IPS-18c (cell line): Measurements from ENCODE around the gene HRNR.
A peak's percentile ranks its signal among the peaks of the same experiment; 100 is the strongest.
"Not testable (repeated sequence)": the region's sequence is repeated elsewhere in the genome, so short reads cannot be mapped to it uniquely, and the experiment has no call there.

ENCODE experiments used
- H3K4me3 ChIP-seq: 2 replicates; pipeline ENCODE4 v1.7.0; 2013; ENCODE audit warnings: low read depth, mild to moderate bottlenecking, low read length, moderate library complexity; ENCODE audit not compliant: insufficient read depth
- H3K9me3 ChIP-seq: one replicate; pipeline ENCODE4 v1.6.1; 2013; ENCODE audit warnings: mild to moderate bottlenecking, low read length, moderate library complexity; ENCODE audit not compliant: control insufficient read depth, insufficient read depth

The HRNR gene

DNA sequence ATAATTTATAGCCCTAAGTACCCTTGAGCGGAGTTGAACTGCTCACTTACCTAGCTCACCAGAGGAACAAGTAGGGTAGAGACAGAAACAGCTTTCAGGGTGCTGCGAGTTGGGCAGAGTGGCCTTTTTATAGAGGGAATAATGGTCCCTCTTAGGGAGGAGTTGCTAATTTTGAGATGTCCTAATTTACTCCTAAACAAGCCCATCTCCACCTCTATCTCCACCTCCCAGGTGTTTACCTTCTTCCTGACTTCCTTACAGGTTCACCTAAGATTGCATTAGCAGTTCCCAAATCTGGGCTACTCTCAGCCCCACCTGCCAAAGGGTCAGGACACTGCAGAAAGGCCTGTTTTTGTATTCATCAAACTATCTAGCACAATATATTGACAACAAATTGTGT is at the start of gene HRNR:
TSS of gene HRNR (minus strand) at position 101 of the 400 bp plus-strand sequence. CDS start 940 bp downstream, outside the sequence.
- Histone ChIP-seq H3K9me3 (peaks cover 15% of the 10 kb centered on the region), H3K4me3 (no peak within 1 kb of the TSS)

DNA sequence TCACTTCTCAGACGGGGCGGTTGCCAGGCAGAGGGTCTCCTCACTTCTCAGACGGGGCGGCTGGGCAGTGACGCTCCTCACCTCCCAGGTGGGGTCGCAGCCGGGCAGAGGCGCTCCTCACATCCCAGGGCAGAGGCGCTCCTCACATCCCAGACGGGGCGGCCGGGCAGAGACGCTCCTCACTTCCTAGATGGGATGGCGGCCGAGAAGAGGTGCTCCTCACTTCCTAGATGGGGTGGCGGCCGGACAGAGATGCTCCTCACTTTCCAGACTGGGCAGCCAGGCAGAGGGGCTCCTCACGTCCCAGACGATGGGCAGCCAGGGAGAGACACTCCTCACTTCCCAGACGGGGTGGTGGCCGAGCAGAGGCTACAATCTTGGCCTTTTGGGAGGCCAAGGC is 32.4 kb upstream of the HRNR start:
- H3K4me3 ChIP-seq: not testable (repeated sequence)
- H3K9me3 ChIP-seq: peaks cover 20% of the 10 kb centered on the region

DNA sequence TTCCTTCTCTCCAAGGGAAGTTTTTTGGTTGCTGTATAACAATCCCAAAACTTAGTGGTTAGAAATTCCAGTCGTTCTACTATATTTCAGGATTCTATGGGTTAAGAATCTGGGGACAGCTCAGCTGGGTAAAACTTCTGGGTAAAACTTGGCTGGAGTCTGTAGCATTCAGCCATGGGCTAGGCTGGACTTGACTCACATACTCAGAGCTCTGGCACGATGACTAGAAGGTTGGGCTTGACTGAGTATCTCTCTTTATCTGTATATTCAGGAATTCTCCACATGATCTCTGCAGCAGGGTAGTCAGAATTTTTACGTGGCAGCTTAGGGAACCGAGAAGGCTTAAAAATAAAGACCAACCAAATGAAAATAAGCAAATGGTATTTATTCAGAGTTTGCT is 28.2 kb upstream of the HRNR start:
- Histone ChIP-seq H3K9me3 (peaks cover 18% of the 10 kb centered on the region), H3K4me3 (no peak overlapping the region)

DNA sequence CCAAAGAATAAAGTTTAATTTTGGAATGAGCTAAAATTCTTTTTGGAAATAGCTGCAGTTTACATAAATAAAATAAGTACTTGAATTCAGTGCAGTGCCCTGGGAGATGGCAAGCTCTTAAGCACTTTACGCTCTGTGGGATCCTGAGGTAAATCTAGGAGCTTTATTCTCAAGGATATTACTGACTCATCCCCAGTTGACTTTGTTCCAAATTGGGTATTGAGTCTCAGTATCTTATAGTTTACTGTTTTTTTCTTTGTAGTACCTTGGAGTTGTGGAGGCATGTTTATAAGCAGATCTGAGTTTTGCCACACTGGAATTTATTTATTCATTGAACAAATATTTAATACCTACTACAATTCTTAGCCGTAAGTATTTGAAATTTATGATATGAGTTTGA is 27.4 kb upstream of the HRNR start:
- peaks cover 18% of the 10 kb centered on the region for H3K9me3 ChIP-seq

DNA sequence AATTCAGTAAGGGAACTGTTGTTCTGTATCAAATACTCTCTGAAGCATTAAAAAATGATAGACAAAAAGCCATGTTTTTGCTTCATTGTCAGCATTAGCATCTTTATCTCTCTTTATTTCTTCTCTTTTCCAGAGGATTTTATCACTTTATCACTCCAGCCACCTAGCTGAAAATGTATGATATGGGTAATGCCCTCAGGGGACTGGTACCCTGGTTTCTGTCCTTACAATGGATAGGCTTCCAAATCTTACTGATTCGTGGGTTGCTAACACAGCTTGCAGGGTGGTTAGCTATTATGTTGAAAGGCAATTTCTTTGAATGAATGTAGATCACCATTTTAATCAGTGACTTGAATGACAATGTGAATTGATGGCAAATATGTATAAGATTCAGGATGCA is 23.3 kb upstream of the HRNR start:
- peaks cover 14% of the 10 kb centered on the region for H3K9me3 ChIP-seq
- no peak overlapping the region for H3K4me3 ChIP-seq

More for the DNA sequence above, 27.4 kb upstream of the HRNR start:
- H3K4me3 ChIP-seq: no peak overlapping the region

DNA sequence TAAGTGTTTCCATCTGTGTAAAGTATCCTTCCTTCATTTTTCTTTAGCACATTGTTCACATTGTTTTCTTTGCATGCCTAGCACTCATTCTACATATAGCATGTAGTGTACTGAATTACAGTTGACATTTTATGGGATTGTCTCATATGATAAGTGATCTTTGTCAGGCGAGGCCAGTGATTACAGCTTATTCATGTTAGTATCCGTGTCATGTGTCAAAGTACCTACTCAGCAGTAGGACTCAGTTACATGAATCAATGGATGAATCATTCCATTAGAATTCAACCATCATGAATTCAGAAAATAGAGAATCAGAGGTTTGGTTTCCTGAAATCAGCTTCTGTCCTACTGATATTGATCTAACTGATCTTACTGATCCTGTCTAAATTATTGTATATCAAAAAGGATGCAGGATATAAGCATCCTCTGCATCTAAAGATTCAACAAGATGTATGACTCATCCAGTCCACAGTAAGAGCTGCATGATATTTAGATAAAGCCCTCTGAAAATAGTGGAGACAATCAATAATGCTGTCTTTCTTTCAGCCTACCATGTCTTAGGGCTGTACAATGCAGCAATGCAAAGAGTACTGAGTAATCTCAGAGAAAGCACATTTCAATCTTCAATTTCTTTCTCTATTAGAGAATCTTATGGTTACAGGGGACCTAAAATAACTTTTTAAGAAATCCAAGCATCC is 20.7 kb upstream of the HRNR start:
- H3K4me3 ChIP-seq: no peak overlapping the region
- H3K9me3 ChIP-seq: peaks cover 16% of the 10 kb centered on the region

DNA sequence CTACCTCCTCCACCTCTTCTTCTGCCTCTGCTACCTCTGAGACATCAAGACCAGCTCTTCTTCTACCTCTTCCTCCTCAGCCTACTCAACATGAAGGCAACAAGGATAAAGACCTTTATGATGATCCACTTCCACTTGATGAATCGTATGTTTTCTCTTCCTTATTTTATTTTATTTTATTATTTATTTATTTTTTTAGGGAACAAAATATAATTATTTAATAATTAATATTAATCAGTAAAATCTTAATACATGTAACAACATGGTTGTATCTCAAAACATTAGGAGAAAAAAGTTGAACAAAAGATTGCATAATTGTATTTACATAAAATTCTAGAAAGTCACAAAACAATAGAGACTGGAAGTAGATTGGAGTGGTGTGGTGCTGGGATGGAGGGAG is 13.1 kb upstream of the HRNR start:
- Histone ChIP-seq H3K9me3 (peaks cover 3% of the 10 kb centered on the region), H3K4me3 (no peak overlapping the region)

DNA sequence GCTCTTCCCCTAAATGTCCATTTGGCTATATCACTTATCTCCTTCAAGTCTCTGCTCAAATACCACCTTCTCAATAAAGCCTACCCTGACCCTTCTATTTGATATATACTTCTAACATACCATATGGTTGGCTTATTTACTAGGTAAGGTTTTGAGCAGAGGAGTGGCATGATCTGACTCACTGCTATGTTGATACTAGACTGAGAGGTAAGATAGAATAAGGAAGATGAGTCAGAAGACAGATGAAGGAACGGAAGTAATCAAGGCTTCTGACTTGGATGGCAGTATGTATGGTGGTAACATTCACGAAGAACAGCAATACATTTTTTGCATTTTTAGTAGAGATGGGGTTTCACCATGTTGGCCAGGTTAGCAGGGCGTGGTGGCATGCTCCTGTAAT is 4.8 kb upstream of the HRNR start:
- Histone ChIP-seq H3K4me3 (no peak overlapping the region), H3K9me3 (peaks cover 5% of the 10 kb centered on the region)

DNA sequence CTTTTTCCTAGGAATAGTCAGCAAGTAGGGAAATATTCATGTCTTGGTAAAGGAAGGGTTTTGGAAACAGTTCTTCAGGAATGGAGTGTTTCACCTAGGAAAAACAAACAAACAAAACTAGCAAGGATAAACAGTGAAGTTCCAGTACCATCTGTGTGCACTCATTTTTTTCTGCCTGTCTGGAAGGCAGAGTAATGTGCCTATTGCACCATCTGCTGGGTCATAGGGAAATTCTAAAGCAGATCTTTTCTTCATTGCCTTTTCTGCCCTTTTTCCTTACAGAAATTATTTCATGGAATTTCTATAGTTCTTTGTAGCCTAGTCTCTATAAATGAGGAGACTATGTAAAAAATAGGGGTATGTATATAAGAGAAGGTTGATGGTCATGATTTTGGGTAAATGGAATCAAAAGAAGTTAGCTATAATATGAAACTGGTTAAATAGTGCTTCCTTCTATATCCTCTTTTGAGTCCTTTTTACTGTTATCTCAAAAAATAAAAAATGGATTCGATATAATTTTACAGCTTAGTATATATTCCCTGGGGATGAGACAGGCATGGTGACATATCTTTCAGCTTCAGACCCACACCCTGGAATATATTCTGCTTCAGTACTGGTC is 3.4 kb upstream of the HRNR start:
- Histone ChIP-seq H3K9me3 (peaks cover 8% of the 10 kb centered on the region), H3K4me3 (no peak overlapping the region)

DNA sequence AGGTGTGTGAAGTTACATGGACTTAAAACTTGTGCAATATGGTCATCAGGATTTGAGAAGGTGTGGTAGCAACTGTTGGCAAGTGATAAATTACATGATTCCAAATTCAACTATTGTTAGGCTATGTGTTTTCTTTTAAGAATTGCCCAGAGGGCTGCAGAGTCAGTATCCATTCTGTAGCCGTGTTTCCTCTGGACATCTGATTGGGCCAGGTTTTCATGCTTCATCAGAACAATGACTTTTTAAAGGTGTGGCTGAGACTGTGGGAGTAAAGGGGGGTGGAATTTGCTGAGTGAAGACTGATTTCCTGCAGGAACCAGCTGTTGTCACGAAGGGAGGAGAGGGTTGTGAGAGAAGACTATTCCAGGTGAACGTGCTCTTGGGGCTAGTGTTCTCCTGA is 1.7 kb upstream of the HRNR start:
- Histone ChIP-seq H3K9me3 (peaks cover 8% of the 10 kb centered on the region), H3K4me3 (no peak overlapping the region)

DNA sequence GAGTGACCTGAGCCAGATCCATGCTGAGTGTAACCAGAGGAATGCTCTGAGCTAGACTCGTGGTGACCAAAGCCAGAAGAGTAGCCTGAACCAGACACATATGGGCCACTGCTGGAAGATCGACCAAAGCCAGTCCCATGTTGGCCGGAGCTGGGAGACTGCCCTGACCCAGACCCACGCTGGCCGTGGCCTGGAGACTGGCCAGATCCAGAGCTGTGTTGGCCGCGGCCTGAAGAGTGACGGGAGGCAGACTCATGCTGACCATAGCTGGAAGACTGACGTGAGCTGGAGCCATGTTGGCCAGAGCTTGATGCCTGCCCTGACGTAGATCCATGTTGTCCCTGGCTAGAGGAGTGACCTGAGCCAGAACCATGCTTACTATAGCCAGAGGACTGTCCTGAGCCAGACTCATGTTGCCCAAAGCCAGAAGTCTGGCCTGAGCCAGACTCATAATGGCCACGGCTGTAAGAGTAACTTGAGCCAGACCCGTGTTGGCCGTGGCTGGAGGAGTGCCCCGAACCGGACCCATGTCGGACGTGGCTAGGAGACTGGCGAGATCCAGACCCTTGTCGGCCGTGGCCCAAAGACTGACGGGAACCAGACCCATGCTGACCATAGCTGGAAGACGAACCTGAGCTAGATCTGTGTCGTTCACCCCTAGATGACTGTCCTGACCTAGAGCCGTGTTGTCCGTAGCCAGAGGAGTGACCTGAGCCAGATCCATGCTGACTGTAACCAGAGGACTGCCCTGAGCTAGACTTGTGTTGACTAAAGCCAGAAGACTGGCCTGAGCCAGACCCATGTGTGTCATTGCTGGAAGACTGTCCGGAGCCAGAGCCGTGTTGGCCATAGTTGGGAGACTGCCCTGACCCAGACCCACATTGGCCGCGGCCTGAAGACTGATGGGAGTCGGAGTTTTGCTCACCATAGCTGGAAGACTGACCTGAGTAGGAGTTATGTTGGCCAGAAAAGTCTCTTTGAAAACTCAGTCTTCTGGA is 3.5 kb downstream of the HRNR start:
- no peak overlapping the region; the same call in 1 of the 2 replicates for H3K4me3 ChIP-seq
- H3K9me3 ChIP-seq: peaks cover 23% of the 10 kb centered on the region

DNA sequence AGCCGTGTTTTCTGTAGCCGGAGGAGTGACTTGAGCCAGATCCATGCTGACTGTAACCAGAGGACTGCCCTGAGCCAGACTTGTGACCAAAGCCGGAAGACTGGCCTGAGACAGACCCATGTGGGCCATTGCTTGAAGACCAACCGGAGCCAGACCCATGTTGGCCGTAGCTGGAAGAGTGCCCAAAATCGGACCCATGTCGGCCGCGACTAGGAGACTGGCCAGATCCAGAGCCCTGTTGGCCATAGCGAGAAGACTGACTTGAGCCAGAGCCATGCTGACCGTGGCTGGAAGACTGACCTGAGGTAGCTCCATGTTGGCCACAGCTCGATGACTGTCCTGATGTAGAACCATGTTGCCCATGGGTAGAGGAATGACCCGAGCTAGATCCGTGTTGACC is 4.6 kb downstream of the HRNR start:
- Histone ChIP-seq H3K9me3 (peaks cover 22% of the 10 kb centered on the region), H3K4me3 (peak overlapping the region; percentile 24; the same call in 1 of the 2 replicates)

DNA sequence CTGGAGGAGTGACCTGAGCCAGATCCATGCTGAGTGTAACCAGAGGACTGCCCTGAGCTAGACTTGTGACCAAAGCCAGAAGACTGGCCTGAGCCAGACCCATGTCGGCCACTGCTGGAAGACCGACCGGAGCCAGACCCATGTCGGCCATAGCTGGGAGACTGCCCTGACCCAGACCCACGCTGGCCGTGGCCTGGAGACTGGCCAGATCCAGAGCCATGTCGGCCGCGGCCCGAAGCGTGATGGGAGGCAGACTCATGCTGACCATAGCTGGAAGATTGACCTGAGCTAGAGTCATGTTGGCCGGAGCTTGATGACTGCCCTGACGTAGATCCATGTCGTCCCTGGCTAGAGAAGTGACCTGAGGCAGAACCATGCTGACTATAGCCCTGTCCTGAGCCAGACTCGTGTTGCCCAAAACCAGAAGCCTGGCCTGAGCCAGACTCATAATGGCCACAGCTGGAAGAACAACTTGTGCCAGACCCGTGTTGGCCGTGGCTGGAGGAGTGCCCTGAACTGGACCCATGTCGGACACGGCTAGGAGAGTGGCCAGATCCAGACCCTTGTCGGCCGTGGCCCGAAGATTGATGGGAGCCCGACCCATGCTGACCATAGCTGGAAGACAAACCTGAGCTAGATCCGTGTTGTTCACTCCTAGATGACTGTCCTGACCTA is 5.1 kb downstream of the HRNR start:
- Histone ChIP-seq H3K4me3 (peak overlapping the region; percentile 24; the same call in 1 of the 2 replicates), H3K9me3 (peaks cover 22% of the 10 kb centered on the region)

DNA sequence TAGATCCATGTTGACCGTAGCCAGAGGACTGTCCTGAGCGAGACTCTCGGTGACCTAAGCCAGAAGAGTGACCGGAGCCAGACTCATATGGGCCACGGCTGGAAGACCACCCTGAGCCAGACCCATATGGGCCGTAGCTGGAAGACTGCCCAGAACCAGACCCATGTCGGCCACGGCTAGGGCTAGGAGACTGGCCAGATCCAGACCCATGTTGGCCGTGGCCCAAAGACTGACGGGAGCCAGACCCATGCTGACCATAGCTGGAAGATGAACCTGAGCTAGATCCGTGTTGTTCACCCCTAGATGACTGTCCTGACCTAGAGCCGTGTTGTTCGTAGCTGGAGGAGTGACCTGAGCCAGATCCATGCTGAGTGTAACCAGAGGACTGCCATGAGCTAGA is 8.4 kb downstream of the HRNR start:
- peak overlapping the region; percentile 38; the same call in 1 of the 2 replicates for H3K4me3 ChIP-seq
- H3K9me3 ChIP-seq: peaks cover 19% of the 10 kb centered on the region

DNA sequence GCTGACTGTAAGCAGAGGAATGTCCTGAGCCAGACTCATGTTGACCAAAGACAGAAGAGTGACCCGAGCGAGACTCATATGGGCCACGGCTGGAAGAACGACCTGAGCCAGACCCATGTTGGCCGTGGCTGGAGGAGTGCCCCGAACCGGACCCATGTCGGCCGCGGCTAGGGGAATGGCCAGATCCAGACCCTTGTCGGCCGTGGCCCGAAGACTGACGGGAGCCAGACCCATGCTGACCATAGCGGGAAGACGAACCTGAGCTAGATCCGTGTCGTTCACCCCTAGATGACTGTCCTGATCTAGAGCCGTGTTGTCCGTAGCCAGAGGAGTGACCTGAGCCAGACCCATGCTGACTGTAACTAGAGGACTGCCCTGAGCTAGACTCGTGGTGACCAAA is 9.1 kb downstream of the HRNR start:
- H3K4me3 ChIP-seq: not testable (repeated sequence)
- H3K9me3 ChIP-seq: peaks cover 15% of the 10 kb centered on the region

DNA sequence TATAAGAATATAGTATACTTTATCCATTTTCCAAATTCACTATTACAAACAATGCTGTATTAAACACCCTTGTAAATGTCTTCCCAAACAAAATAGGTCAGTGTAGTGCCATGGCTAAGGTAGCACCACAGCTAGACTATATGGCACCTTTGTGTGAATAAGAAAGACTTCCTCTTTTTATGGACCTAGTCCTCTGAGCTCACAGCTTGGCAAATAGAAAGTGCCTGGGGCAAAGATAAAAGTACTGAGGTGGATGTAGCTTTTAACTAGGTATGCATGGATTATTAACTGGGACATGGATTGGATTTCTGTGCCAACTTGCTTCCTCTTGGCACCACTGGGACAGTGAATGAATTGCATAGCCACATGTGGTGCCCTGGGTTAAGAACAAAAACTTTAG is 25.0 kb downstream of the HRNR start:
- H3K4me3 ChIP-seq: no peak overlapping the region
- peaks cover 2% of the 10 kb centered on the region for H3K9me3 ChIP-seq

DNA sequence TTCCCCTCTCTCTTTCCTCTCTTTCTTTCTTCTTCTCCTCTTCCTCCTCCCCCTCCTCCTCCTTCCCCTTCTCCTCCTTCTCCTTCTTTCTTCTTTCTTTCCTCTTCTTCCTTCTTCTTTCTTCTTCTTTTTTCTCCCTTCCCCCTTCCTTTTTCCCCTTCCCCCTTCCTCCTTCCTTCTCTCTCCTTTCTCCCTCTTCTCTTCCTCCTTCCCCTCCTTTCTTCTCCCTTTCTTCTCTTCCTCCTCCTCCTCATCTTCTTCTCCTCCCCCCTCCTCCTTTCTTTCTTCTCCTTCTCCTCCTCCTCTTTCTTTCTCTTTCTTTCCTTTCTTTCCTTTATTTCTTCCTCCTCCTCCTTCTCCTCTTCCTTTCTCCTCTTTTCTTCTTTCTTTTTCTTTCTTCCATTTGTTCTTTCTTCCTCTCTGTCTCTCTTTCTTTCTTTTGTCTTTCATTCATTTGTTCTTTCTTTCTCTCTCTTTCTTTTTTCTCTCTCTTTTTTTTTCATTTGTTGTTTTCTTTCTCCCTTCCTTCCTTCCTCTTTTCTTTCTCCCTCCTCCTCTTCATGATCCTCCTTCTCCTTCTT is 26.5 kb downstream of the HRNR start:
- peaks cover 2% of the 10 kb centered on the region for H3K9me3 ChIP-seq
- H3K4me3 ChIP-seq: no peak overlapping the region
